Panc1 (cell line): ENCODE results near the gene LMNTD1.

Experiments used
- POLR2AphosphoS5 ChIP-seq: IDR thresholded peaks from 2 replicates; pipeline ENCODE4 v1.6.1; 2012; ENCODE audit warnings: mild to moderate bottlenecking, low read depth, low read length, moderate library complexity
- SIN3A ChIP-seq: IDR thresholded peaks from 2 replicates; pipeline ENCODE4 v1.6.1; 2012; ENCODE audit warnings: low read depth, mild to moderate bottlenecking, low read length, moderate library complexity, borderline replicate concordance; ENCODE audit not compliant: insufficient read depth
- TCF7L2 ChIP-seq: IDR thresholded peaks from 2 replicates; pipeline ENCODE4 v1.6.1; 2011; ENCODE audit warnings: mild to moderate bottlenecking, low read depth, low read length, inconsistent platforms
- TF ChIP-seq, protein P1 (sequence below): fragments of 450-650 bp; IDR thresholded peaks from 2 replicates; pipeline ENCODE4 v1.5.1; 2017; ENCODE audit warnings: mild to moderate bottlenecking
- TF ChIP-seq, protein P2 (sequence below), 2 experiments: IDR thresholded peaks; 2 replicates each; pipeline ENCODE4 v1.6.1; 2011 to 2012; ENCODE audit warnings: low read depth in 2 of 2, control low read depth in 1 of 2, low read length in 1 of 2, mild to moderate bottlenecking in 1 of 2, moderate library complexity in 1 of 2; ENCODE audit not compliant: insufficient read depth in 1 of 2

DNA sequence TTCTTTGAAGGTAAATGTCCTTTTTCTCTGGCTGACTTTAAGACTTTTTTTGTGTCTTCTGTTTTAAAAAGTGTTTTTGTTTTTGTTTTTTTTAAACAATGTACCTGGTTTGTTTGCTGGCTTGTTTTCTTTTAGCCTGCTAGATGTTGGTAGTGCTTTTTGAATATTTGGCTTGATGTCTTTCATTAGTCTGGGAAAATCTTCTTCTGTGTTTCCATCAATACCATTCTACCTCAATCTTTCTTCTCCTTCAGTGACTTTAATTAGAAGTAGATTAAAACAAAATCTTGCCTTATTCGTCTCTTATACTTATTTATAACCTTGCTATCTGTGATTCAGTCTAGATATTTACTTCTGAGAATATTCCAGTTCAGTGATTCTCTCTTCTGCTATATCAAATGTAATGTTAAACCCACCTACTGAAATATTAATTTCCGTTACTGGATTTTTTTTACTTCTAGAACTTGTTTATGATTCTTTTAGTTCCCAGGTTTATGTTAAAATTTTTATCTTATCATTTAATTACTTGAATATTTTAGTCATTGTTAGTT is 21.5 kb downstream of the LMNTD1 start:
- TF ChIP-seq, protein P1, sequence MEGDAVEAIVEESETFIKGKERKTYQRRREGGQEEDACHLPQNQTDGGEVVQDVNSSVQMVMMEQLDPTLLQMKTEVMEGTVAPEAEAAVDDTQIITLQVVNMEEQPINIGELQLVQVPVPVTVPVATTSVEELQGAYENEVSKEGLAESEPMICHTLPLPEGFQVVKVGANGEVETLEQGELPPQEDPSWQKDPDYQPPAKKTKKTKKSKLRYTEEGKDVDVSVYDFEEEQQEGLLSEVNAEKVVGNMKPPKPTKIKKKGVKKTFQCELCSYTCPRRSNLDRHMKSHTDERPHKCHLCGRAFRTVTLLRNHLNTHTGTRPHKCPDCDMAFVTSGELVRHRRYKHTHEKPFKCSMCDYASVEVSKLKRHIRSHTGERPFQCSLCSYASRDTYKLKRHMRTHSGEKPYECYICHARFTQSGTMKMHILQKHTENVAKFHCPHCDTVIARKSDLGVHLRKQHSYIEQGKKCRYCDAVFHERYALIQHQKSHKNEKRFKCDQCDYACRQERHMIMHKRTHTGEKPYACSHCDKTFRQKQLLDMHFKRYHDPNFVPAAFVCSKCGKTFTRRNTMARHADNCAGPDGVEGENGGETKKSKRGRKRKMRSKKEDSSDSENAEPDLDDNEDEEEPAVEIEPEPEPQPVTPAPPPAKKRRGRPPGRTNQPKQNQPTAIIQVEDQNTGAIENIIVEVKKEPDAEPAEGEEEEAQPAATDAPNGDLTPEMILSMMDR = no peak
- TF ChIP-seq POLR2AphosphoS5 = no peak
- TF ChIP-seq, protein P2, sequence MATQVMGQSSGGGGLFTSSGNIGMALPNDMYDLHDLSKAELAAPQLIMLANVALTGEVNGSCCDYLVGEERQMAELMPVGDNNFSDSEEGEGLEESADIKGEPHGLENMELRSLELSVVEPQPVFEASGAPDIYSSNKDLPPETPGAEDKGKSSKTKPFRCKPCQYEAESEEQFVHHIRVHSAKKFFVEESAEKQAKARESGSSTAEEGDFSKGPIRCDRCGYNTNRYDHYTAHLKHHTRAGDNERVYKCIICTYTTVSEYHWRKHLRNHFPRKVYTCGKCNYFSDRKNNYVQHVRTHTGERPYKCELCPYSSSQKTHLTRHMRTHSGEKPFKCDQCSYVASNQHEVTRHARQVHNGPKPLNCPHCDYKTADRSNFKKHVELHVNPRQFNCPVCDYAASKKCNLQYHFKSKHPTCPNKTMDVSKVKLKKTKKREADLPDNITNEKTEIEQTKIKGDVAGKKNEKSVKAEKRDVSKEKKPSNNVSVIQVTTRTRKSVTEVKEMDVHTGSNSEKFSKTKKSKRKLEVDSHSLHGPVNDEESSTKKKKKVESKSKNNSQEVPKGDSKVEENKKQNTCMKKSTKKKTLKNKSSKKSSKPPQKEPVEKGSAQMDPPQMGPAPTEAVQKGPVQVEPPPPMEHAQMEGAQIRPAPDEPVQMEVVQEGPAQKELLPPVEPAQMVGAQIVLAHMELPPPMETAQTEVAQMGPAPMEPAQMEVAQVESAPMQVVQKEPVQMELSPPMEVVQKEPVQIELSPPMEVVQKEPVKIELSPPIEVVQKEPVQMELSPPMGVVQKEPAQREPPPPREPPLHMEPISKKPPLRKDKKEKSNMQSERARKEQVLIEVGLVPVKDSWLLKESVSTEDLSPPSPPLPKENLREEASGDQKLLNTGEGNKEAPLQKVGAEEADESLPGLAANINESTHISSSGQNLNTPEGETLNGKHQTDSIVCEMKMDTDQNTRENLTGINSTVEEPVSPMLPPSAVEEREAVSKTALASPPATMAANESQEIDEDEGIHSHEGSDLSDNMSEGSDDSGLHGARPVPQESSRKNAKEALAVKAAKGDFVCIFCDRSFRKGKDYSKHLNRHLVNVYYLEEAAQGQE (IDR thresholded peaks at IDR 0.05; ENCODE audit: insufficient read depth in 1 of 2, low read depth in 2 of 2, low read length in 1 of 2) = no peak
- no peak for TF ChIP-seq SIN3A
- TF ChIP-seq TCF7L2 = no peak
